ENCODE results near the gene ARHGAP32. TPM values are rescaled to one million over a fixed set of nuclear protein-coding genes. Genes with fewer than 3 reads are reported as not detected.

ARHGAP32 gene
- total and polyA plus RNA-seq, 2 experiments from 2014 or later, result 1.2 to 5.5 TPM

DNA sequence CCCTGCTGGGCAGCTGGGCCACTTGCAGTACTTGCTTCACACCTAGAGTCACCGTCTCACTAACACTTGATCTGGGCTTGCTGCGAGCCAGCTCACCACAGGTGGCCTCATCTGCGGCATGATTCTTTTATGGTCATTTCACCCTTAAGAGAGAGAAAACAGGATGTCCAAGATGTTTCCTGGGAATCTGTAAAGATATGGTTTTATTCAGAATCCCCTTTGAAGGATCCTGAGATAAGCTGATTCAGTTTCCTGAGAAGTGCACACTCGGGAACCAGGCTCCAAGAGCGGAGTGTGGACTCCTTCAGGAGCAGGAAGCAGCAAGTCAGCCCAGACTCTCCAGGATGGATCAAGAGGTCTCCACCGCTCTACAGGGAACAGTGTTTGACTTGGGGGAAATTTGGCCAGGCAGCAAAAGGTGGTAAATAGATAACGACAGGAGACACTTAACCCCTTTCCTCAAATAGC lies 227.6 kb downstream of the ARHGAP32 start:
- DNase-seq, result no peak
- no peak overlapping the region for H3K4me3 ChIP-seq
- H3K4me2 ChIP-seq (ENCODE audit: unreplicated experiment), result no peak overlapping the region
- no peaks in the 10 kb centered on the region for H3K27me3 ChIP-seq (replicated peaks; ENCODE audit: insufficient read depth)
- no peaks in the 10 kb centered on the region for H3K4me1 ChIP-seq (ENCODE audit: insufficient read depth)
- TF ChIP-seq EZH2phosphoT487 (IDR thresholded peaks at IDR 0.05; ENCODE audit: insufficient read depth, low read depth) (no peak), EZH2 (IDR thresholded peaks at IDR 0.05; ENCODE audit: insufficient read depth, poor library complexity, severe bottlenecking) (no peak)
- no peaks in the 10 kb centered on the region for H3K9me2 ChIP-seq (ENCODE audit: insufficient read depth)
- no peaks in the 10 kb centered on the region for H3K9me3 ChIP-seq (ENCODE audit: low read depth)
- H3K79me2 ChIP-seq (ENCODE audit: insufficient read depth), result no peaks in the 10 kb centered on the region
- no peak overlapping the region for H2AFZ ChIP-seq
- H3F3A ChIP-seq (ENCODE audit: insufficient read depth), result no peaks in the 10 kb centered on the region
- H3K9ac ChIP-seq, result no peak overlapping the region
- 85 to 89% methylated on average over 7 of the region's 7 CpGs for WGBS, 2 experiments (ENCODE audit: low coverage in 1 of 2, low lambda C conversion rate in 2 of 2, missing lambda C conversion rate in 2 of 2)
- H4K20me1 ChIP-seq (ENCODE audit: insufficient read depth), result no peaks in the 10 kb centered on the region
- H3K27ac ChIP-seq, result no peak overlapping the region
- in situ Hi-C loops (cut with MboI), result loop anchor here (25.0 kb wide), 1 partner anchor 802 kb away; no protein-coding TSS in a partner anchor
- H3K36me3 ChIP-seq (ENCODE audit: low read depth), result no peaks in the 10 kb centered on the region

DNA sequence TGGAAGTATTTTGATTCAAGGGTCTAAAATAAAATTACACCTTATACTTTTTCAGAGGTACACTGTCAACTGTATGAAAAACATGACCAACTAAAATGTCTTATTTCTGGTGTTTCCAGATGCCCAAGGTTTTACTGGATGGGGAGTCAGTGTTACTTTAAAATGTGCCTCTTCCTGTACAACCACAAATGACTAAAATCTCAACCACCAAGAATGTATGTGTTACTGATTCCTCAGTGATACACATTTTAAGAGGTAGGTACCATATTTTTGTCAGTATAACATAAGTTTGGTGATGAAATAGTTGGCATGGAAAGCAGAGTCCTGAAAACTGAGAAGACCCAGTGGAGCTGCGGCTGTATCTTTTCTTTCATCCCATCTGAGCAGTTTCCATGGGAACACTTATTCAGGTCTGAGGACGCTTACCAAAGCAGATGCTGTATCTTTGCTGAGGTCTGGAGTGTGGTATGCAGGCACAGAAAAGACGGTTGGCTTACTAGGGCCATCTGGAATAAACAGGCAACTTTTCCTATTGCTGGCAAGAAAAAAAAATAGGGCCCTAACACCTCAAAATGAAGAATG lies 228.3 kb downstream of the ARHGAP32 start:
- 60 to 81% methylated on average over 3 of the region's 3 CpGs for WGBS, 2 experiments (ENCODE audit: low coverage in 1 of 2, low lambda C conversion rate in 2 of 2, missing lambda C conversion rate in 2 of 2)
- H3K27ac ChIP-seq, result no peak overlapping the region
- no peak for DNase-seq
- no peak overlapping the region for H3K4me2 ChIP-seq (ENCODE audit: unreplicated experiment)
- H3K4me1 ChIP-seq (ENCODE audit: insufficient read depth), result no peaks in the 10 kb centered on the region
- no peak overlapping the region for H2AFZ ChIP-seq
- H3K9ac ChIP-seq, result no peak overlapping the region
- H3F3A ChIP-seq (ENCODE audit: insufficient read depth), result no peaks in the 10 kb centered on the region
- no peaks in the 10 kb centered on the region for H3K9me3 ChIP-seq (ENCODE audit: low read depth)
- no peak overlapping the region for H3K4me3 ChIP-seq
- no peaks in the 10 kb centered on the region for H3K27me3 ChIP-seq (replicated peaks; ENCODE audit: insufficient read depth)
- H3K36me3 ChIP-seq (ENCODE audit: low read depth), result no peaks in the 10 kb centered on the region
- TF ChIP-seq EZH2phosphoT487 (IDR thresholded peaks at IDR 0.05; ENCODE audit: insufficient read depth, low read depth) (no peak), EZH2 (IDR thresholded peaks at IDR 0.05; ENCODE audit: insufficient read depth, poor library complexity, severe bottlenecking) (no peak)
- in situ Hi-C loops (cut with MboI), result loop anchor here (25.0 kb wide), 1 partner anchor 802 kb away; no protein-coding TSS in a partner anchor
- no peaks in the 10 kb centered on the region for H3K9me2 ChIP-seq (ENCODE audit: insufficient read depth)
- no peaks in the 10 kb centered on the region for H4K20me1 ChIP-seq (ENCODE audit: insufficient read depth)
- H3K79me2 ChIP-seq (ENCODE audit: insufficient read depth), result no peaks in the 10 kb centered on the region

DNA sequence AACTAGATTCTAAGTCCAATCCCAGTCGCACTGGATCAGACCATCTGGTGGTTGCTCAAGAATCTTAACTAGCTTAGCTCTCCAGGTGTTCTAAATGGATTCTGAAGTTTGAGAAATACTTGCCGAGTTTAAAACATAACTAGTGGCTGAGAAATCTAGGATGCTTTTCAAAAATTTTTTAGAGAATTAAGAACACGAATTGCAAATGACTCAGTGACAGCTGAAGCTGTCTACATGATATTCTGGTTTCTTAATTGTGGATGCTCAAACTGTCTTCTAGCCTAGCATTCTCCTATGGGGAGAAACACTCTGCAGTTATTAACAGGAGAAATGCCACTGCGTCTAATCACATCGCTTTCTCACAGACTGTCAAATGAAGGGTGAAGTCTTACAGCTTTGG lies 229.2 kb downstream of the ARHGAP32 start:
- Histone ChIP-seq H3K4me2 (ENCODE audit: unreplicated experiment) (no peak overlapping the region), H3K27ac (no peak overlapping the region), H3K36me3 (ENCODE audit: low read depth) (no peaks in the 10 kb centered on the region), H3K9ac (no peak overlapping the region), H3K9me2 (ENCODE audit: insufficient read depth) (no peaks in the 10 kb centered on the region), H3K9me3 (ENCODE audit: low read depth) (no peaks in the 10 kb centered on the region), H3F3A (ENCODE audit: insufficient read depth) (no peaks in the 10 kb centered on the region), H3K4me3 (no peak overlapping the region), H3K79me2 (ENCODE audit: insufficient read depth) (no peaks in the 10 kb centered on the region), H3K27me3 (replicated peaks; ENCODE audit: insufficient read depth) (no peaks in the 10 kb centered on the region), H2AFZ (no peak overlapping the region), H3K4me1 (ENCODE audit: insufficient read depth) (no peaks in the 10 kb centered on the region), H4K20me1 (ENCODE audit: insufficient read depth) (no peaks in the 10 kb centered on the region)
- no peak for DNase-seq
- TF ChIP-seq EZH2 (IDR thresholded peaks at IDR 0.05; ENCODE audit: insufficient read depth, poor library complexity, severe bottlenecking) (no peak), EZH2phosphoT487 (IDR thresholded peaks at IDR 0.05; ENCODE audit: insufficient read depth, low read depth) (no peak)
- in situ Hi-C loops (cut with MboI), result loop anchor here (25.0 kb wide), 1 partner anchor 801 kb away; no protein-coding TSS in a partner anchor
- WGBS, 2 experiments (ENCODE audit: low coverage in 1 of 2, low lambda C conversion rate in 2 of 2, missing lambda C conversion rate in 2 of 2), result 82 to 85% methylated on average over 5 of the region's 5 CpGs

DNA sequence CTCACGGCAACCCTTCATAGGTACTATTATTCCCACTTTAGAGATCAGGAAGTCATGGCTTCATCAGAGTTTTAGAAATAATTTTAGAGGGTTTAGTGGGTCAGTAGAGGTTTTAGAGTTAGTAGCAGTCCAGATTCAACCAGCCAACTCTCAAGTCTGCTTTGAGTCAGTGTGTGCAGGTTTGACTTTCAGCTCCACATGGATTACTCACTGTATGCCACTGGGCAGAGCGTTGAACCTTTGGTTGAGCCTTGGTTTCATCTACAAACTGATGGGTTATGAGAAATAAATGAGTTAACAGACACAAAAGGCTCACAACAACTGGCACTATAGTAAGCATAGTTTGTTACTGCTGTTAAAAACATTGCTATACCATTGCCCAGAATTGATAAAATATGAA lies 230.5 kb downstream of the ARHGAP32 start:
- no peak for DNase-seq
- H3K4me1 ChIP-seq (ENCODE audit: insufficient read depth), result peaks cover 4% of the 10 kb centered on the region; the same call in 1 of the 2 replicates
- no peaks in the 10 kb centered on the region for H3K36me3 ChIP-seq (ENCODE audit: low read depth)
- H3K9me3 ChIP-seq (ENCODE audit: low read depth), result no peaks in the 10 kb centered on the region
- no peak overlapping the region for H2AFZ ChIP-seq
- in situ Hi-C loops (cut with MboI), result loop anchor here (25.0 kb wide), 1 partner anchor 799 kb away; no protein-coding TSS in a partner anchor
- H3K4me3 ChIP-seq, result no peak overlapping the region
- no peaks in the 10 kb centered on the region for H3K9me2 ChIP-seq (ENCODE audit: insufficient read depth)
- no peaks in the 10 kb centered on the region for H4K20me1 ChIP-seq (ENCODE audit: insufficient read depth)
- WGBS, 2 experiments (ENCODE audit: low coverage in 1 of 2, low lambda C conversion rate in 2 of 2, missing lambda C conversion rate in 2 of 2), result 98 to 100% methylated on average over 2 of the region's 2 CpGs
- H3F3A ChIP-seq (ENCODE audit: insufficient read depth), result no peaks in the 10 kb centered on the region
- no peak overlapping the region for H3K4me2 ChIP-seq (ENCODE audit: unreplicated experiment)
- H3K9ac ChIP-seq, result no peak overlapping the region
- H3K27ac ChIP-seq, result no peak overlapping the region
- no peak for TF ChIP-seq EZH2 (IDR thresholded peaks at IDR 0.05; ENCODE audit: insufficient read depth, poor library complexity, severe bottlenecking)
- TF ChIP-seq EZH2phosphoT487 (IDR thresholded peaks at IDR 0.05; ENCODE audit: insufficient read depth, low read depth), result no peak
- no peaks in the 10 kb centered on the region for H3K79me2 ChIP-seq (ENCODE audit: insufficient read depth)
- H3K27me3 ChIP-seq (replicated peaks; ENCODE audit: insufficient read depth), result no peaks in the 10 kb centered on the region
